GM21786 (cell line): ENCODE measurements around the gene ATXN1.
"Not testable (repeated sequence)": the region's sequence is repeated elsewhere in the genome, so short reads cannot be mapped to it uniquely, and the experiment has no call there.

Experiments used
- ATAC-seq: cut with Tn5 transposase; IDR thresholded peaks from one replicate; pipeline ENCODE4 v1.9.1; 2021; ENCODE audit not compliant: unreplicated experiment

ATXN1 gene

GRCh38 chr6:16404456-16404855 lies 356.8 kb downstream of the ATXN1 start:
- ATAC-seq, result no peak

- no peak for ATAC-seq
Observed at GRCh38 chr6:16403831-16404230, 357.4 kb downstream of the ATXN1 start.

- no peak for ATAC-seq
Observed at GRCh38 chr6:16402581-16402900, 358.7 kb downstream of the ATXN1 start.

- ATAC-seq, result no peak
Observed at GRCh38 chr6:16400248-16400760, 361.0 kb downstream of the ATXN1 start.

- ATAC-seq, result no peak
Observed at GRCh38 chr6:16399695-16400094, 361.6 kb downstream of the ATXN1 start.

- ATAC-seq, result no peak
Observed at GRCh38 chr6:16399158-16399557, 362.1 kb downstream of the ATXN1 start.

- no peak for ATAC-seq
Observed at GRCh38 chr6:16398587-16398986, 362.7 kb downstream of the ATXN1 start.

GRCh38 chr6:16397623-16398022 lies 363.6 kb downstream of the ATXN1 start:
- ATAC-seq, result no peak

GRCh38 chr6:16396497-16397319 lies 364.6 kb downstream of the ATXN1 start:
- no peak for ATAC-seq

GRCh38 chr6:16394632-16395031 lies 366.6 kb downstream of the ATXN1 start:
- ATAC-seq, result no peak

GRCh38 chr6:16393326-16393725 lies 367.9 kb downstream of the ATXN1 start:
- ATAC-seq, result no peak

- no peak for ATAC-seq
Observed at GRCh38 chr6:16392010-16392409, 369.2 kb downstream of the ATXN1 start.

- no peak for ATAC-seq
Observed at GRCh38 chr6:16391451-16391912, 369.8 kb downstream of the ATXN1 start.

- ATAC-seq, result not testable (repeated sequence)
Observed at GRCh38 chr6:16390909-16391450, 370.3 kb downstream of the ATXN1 start.

- ATAC-seq, result no peak
Observed at GRCh38 chr6:16389642-16390041, 371.6 kb downstream of the ATXN1 start.

GRCh38 chr6:16388488-16388887 lies 372.8 kb downstream of the ATXN1 start:
- ATAC-seq, result no peak

- no peak for ATAC-seq
Observed at GRCh38 chr6:16386057-16386456, 375.2 kb downstream of the ATXN1 start.

- ATAC-seq, result no peak
Observed at GRCh38 chr6:16383607-16384206, 377.6 kb downstream of the ATXN1 start.

GRCh38 chr6:16381968-16382367 lies 379.3 kb downstream of the ATXN1 start:
- ATAC-seq, result not testable (repeated sequence)

- ATAC-seq, result no peak
Observed at GRCh38 chr6:16380220-16380809, 380.9 kb downstream of the ATXN1 start.

GRCh38 chr6:16378360-16378759 lies 382.9 kb downstream of the ATXN1 start:
- ATAC-seq, result not testable (repeated sequence)

- no peak for ATAC-seq
Observed at GRCh38 chr6:16377470-16377869, 383.8 kb downstream of the ATXN1 start.
